Trophoblast cell (in vitro differentiated cells and primary cell): Measurements from ENCODE around the gene ENDOG.

Experiments
- DNase-seq, 2 donors: peaks; one replicate each; pipeline ENCODE4 v3.0.0-alpha.2; 2016
- H2AFZ ChIP-seq: 2 replicates; pipeline ENCODE4 v1.6.1; 2013; ENCODE audit warnings: low read length, moderate library complexity, mild to moderate bottlenecking; ENCODE audit not compliant: insufficient read depth, poor library complexity
- H2AK5ac ChIP-seq: 2 replicates; pipeline ENCODE4 v1.6.1; 2013; ENCODE audit warnings: mild to moderate bottlenecking, low read length
- H2BK120ac ChIP-seq: 2 replicates; pipeline ENCODE4 v1.6.1; 2013; ENCODE audit warnings: low read length, mild to moderate bottlenecking, moderate library complexity; ENCODE audit not compliant: insufficient read depth, poor library complexity
- H2BK12ac ChIP-seq: 2 replicates; pipeline ENCODE4 v1.6.1; 2013; ENCODE audit warnings: mild to moderate bottlenecking, low read length, moderate library complexity
- H2BK5ac ChIP-seq: 2 replicates; pipeline ENCODE4 v1.6.1; 2013; ENCODE audit warnings: low read length, low read depth, moderate library complexity, mild to moderate bottlenecking; ENCODE audit not compliant: poor library complexity
- H3K14ac ChIP-seq: 2 replicates; pipeline ENCODE4 v1.6.1; 2013; ENCODE audit warnings: mild to moderate bottlenecking, low read length
- H3K18ac ChIP-seq: 2 replicates; pipeline ENCODE4 v1.6.1; 2013; ENCODE audit warnings: mild to moderate bottlenecking, low read length
- H3K23ac ChIP-seq: 2 replicates; pipeline ENCODE4 v1.6.1; 2013; ENCODE audit warnings: low read length
- H3K27ac ChIP-seq: 2 replicates; pipeline ENCODE4 v1.5.1; 2013; ENCODE audit warnings: low read depth, mild to moderate bottlenecking, inconsistent platforms, low read length, moderate library complexity
- H3K27me3 ChIP-seq: 2 replicates; pipeline ENCODE4 v1.6.1; 2013; ENCODE audit warnings: inconsistent platforms, mild to moderate bottlenecking, low read length, moderate library complexity; ENCODE audit not compliant: insufficient read depth
- H3K36me3 ChIP-seq, 2 experiments: 1 replicate in 1 of 2; 2 replicates in 1 of 2; pipeline ENCODE4 v1.6.1; 2013; ENCODE audit warnings: low read length in 2 of 2, mild to moderate bottlenecking in 2 of 2, moderate library complexity in 1 of 2; ENCODE audit not compliant: insufficient read depth in 2 of 2, control insufficient read depth in 1 of 2
- H3K4ac ChIP-seq: 2 replicates; pipeline ENCODE4 v1.6.1; 2013; ENCODE audit warnings: low read depth, mild to moderate bottlenecking, low read length, moderate library complexity
- H3K4me1 ChIP-seq, 2 experiments: 1 replicate in 1 of 2; 2 replicates in 1 of 2; pipeline ENCODE4 v1.6.1; 2013; ENCODE audit warnings: low read length in 2 of 2, mild to moderate bottlenecking in 2 of 2, moderate library complexity in 1 of 2; ENCODE audit not compliant: insufficient read depth in 2 of 2, control insufficient read depth in 1 of 2
- H3K4me2 ChIP-seq: 2 replicates; pipeline ENCODE4 v1.6.1; 2013; ENCODE audit warnings: inconsistent platforms, mild to moderate bottlenecking, low read length, moderate library complexity
- H3K4me3 ChIP-seq: 2 replicates; pipeline ENCODE4 v1.5.1; 2013; ENCODE audit warnings: mild to moderate bottlenecking, low read depth, low read length, inconsistent platforms
- H3K79me1 ChIP-seq: one replicate; pipeline ENCODE4 v1.6.1; 2013; ENCODE audit warnings: low read length
- H3K79me2 ChIP-seq: 2 replicates; pipeline ENCODE4 v1.6.1; 2013; ENCODE audit warnings: low read length, mild to moderate bottlenecking; ENCODE audit not compliant: control insufficient read depth, insufficient read depth, poor library complexity
- H3K9ac ChIP-seq: 2 replicates; pipeline ENCODE4 v1.6.1; 2013; ENCODE audit warnings: mild to moderate bottlenecking, low read length
- H3K9me3 ChIP-seq: 2 replicates; pipeline ENCODE4 v1.6.1; 2013; ENCODE audit warnings: low read depth, mild to moderate bottlenecking, control low read depth, inconsistent platforms, low read length; ENCODE audit not compliant: insufficient read depth
- H4K12ac ChIP-seq: 2 replicates; pipeline ENCODE4 v1.6.1; 2013; ENCODE audit warnings: low read depth, mild to moderate bottlenecking, low read length, moderate library complexity
- H4K8ac ChIP-seq: 2 replicates; pipeline ENCODE4 v1.6.1; 2013; ENCODE audit warnings: low read depth, mild to moderate bottlenecking, low read length, moderate library complexity
- H4K91ac ChIP-seq: one replicate; pipeline ENCODE4 v1.6.1; 2013; ENCODE audit warnings: low read depth, mild to moderate bottlenecking, low read length, moderate library complexity
- WGBS: extraction: QIAGEN DNeasy Blood & Tissue Kit; methylation state at CpG from one replicate; pipeline ENCODE4 v1.1.7; 2013; ENCODE audit warnings: missing lambda C conversion rate; ENCODE audit not compliant: insufficient read length, insufficient coverage; ENCODE audit errors: extremely low coverage; 5-methylcytosine and 5-hydroxymethylcytosine counted together

The ENDOG gene

DNA sequence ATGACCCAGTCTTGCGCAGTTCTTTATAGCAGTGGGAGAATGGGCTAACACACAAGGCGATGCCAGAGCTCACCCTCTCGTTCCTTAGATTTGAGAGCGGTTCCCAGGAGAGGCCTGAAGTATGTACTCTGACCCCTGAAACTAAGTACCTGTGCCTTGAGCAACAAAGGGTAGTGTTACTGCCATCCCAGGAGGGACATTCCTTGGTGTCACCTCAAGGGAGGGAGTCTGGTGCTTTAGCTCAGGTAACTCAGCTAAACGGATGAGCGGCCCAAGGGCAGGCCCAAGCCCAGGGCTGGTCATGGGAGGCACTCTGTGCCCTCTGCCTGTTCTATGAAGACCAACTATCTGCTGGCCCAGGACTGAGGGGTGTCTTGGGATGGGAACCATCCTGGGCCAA is 43.2 kb downstream of the ENDOG start:
- Histone ChIP-seq H3K9ac (no peak overlapping the region), H3K36me3 (no peaks in the 10 kb centered on the region), H3K18ac (peak overlapping the region; percentile 42), H2BK120ac (peak overlapping the region; percentile 18), H4K91ac (peak overlapping the region; percentile 20), H3K79me2 (peaks cover 3% of the 10 kb centered on the region), H3K27me3 (no peaks in the 10 kb centered on the region), H2BK12ac (peak overlapping the region; percentile 72), H3K4ac (no peak overlapping the region), H2AK5ac (peak overlapping the region; percentile 27), H3K27ac (no peak overlapping the region), H3K4me1 (peaks cover 13 to 18% of the 10 kb centered on the region in 2 experiments), H2BK5ac (no peak overlapping the region), H3K9me3 (no peaks in the 10 kb centered on the region), H3K14ac (peak overlapping the region; percentile 13), H2AFZ (no peak overlapping the region), H4K8ac (no peak overlapping the region), H3K4me3 (no peak overlapping the region), H3K23ac (no peak overlapping the region), H3K79me1 (peaks cover 4% of the 10 kb centered on the region), H3K4me2 (no peak overlapping the region), H4K12ac (no peak overlapping the region)
- DNase-seq, result no peak
- WGBS, result no CpG with 5 or more reads among the region's 6 CpGs

DNA sequence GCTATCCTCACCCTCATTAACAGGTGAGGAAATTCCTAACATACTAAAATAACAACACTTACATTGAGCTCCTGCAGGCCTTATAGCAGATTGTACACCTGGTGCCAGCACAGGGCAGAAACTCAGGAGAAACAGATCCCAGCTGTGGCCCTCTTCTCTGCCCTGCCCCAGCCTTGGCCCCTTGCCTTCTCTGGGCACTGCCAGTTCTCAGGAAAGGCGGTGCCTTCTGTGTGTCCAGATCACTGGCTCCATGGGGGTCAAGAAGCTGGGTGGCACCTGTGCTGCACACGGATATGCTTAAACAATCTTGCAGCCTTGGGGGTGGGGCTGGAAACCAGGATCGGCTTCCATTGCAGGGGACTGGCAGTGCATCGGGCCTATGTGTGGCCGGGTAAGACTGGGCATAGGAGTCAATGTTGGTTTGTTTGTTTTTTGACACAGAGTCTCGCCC is 44.1 kb downstream of the ENDOG start:
- no peak overlapping the region for H2BK5ac ChIP-seq
- peaks cover 3% of the 10 kb centered on the region for H3K79me2 ChIP-seq
- H3K79me1 ChIP-seq, result peaks cover 4% of the 10 kb centered on the region
- H3K4me3 ChIP-seq, result no peak overlapping the region
- WGBS, result no CpG with 5 or more reads among the region's 6 CpGs
- H3K4me1 ChIP-seq, result peaks cover 13 to 18% of the 10 kb centered on the region in 2 experiments
- H3K9me3 ChIP-seq, result no peaks in the 10 kb centered on the region
- H4K12ac ChIP-seq, result no peak overlapping the region
- H4K91ac ChIP-seq, result no peak overlapping the region
- no peak overlapping the region for H3K23ac ChIP-seq
- H3K4me2 ChIP-seq, result no peak overlapping the region
- no peak overlapping the region for H2BK120ac ChIP-seq
- no peak overlapping the region for H2AFZ ChIP-seq
- no peak overlapping the region for H4K8ac ChIP-seq
- DNase-seq, result peak; percentile 58 to 74
- H3K27me3 ChIP-seq, result no peaks in the 10 kb centered on the region
- peak overlapping the region; percentile 64 for H2AK5ac ChIP-seq
- no peak overlapping the region for H3K9ac ChIP-seq
- H3K18ac ChIP-seq, result no peak overlapping the region
- no peak overlapping the region for H2BK12ac ChIP-seq
- no peak overlapping the region for H3K14ac ChIP-seq
- no peak overlapping the region for H3K4ac ChIP-seq
- H3K27ac ChIP-seq, result no peak overlapping the region
- no peaks in the 10 kb centered on the region for H3K36me3 ChIP-seq

DNA sequence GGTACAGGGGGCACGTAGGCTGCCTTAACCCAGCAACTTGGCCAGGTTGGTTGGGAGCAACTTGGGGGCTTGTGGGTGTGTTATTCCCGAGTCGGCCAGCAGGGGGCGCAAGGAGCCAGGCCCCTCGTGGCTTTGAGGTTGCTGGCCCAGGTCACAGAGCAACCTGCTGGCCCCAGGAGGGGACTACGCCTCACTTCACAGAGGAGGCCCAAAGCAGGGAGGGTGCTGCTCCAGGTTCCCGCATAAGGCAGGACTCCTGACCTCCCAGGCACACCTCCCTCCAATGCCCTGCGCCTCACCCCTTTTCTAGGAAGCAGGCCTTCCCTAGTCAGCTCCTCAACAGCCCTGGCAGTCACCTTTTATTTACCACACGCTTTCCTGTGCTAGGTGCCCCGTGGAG is 45.3 kb downstream of the ENDOG start:
- H3K14ac ChIP-seq, result peak overlapping the region; percentile 7
- WGBS, result no CpG with 5 or more reads among the region's 10 CpGs

DNA sequence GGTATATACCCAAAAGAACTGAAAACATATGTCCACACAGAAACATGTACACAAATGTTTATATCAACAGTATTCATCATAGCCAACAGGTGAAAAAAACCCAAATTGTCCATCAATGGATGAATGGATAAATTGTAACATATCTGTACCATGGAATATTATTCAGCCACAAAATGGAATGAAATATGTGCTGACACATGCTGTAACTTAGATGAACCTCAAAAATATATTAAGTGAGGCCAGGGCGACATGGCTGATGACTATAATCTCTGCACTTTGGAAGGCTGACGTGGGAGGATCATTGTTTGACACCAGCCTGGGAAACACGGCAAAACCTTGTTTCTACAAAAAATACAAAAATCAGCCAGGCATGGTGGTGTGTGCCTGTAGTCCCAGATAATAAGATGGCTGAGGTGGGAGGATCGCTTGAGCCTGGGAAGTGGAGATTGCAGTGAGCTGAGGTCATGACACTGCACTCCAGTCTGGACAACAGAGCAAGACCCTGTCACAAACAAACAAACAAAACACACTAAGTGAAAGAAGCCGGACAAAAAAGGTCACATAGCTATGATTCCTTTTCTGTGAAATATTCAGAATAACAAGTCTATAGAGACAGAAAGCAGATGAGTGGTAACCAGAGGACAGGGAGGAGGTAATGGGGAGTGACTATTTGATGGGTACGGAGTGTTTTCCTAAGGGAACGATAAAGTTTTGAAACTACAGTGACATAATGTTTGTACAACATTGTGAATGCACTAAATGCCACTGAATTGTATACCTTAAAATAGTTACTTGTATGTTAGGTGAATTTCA is 52.0 kb downstream of the ENDOG start:
- Histone ChIP-seq H3K4me3 (no peak overlapping the region), H3K9ac (no peak overlapping the region), H2BK5ac (peak overlapping the region; percentile 44), H3K9me3 (no peaks in the 10 kb centered on the region), H3K36me3 (peaks cover 1 to 2% of the 10 kb centered on the region in 2 experiments), H3K27me3 (no peaks in the 10 kb centered on the region), H4K8ac (peak overlapping the region; percentile 33), H3K23ac (no peak overlapping the region), H4K12ac (no peak overlapping the region), H3K79me1 (no peaks in the 10 kb centered on the region), H4K91ac (no peak overlapping the region), H2BK12ac (no peak overlapping the region), H3K4ac (no peak overlapping the region), H3K4me1 (peaks cover 0 to 6% of the 10 kb centered on the region in 2 experiments), H3K14ac (no peak overlapping the region), H3K4me2 (no peak overlapping the region), H3K18ac (no peak overlapping the region), H3K79me2 (no peaks in the 10 kb centered on the region), H3K27ac (no peak overlapping the region), H2AK5ac (no peak overlapping the region), H2BK120ac (peak overlapping the region; percentile 24), H2AFZ (no peak overlapping the region)
- WGBS, result no CpG with 5 or more reads among the region's 7 CpGs
- DNase-seq, result peak; percentile 71 to 93

More for the DNA sequence above, 45.3 kb downstream of the ENDOG start:
- peak; percentile 84 to 93 for DNase-seq
- Histone ChIP-seq H3K4me2 (no peak overlapping the region), H3K9me3 (no peaks in the 10 kb centered on the region), H3K18ac (no peak overlapping the region), H2BK120ac (no peak overlapping the region), H4K8ac (no peak overlapping the region), H3K27me3 (no peaks in the 10 kb centered on the region), H3K4me1 (peaks cover 13 to 18% of the 10 kb centered on the region in 2 experiments), H2AFZ (no peak overlapping the region), H3K79me1 (peaks cover 4% of the 10 kb centered on the region), H3K79me2 (peaks cover 3% of the 10 kb centered on the region), H3K36me3 (no peaks in the 10 kb centered on the region), H3K27ac (no peak overlapping the region), H2BK12ac (no peak overlapping the region), H4K91ac (no peak overlapping the region), H3K23ac (no peak overlapping the region), H3K4me3 (no peak overlapping the region), H2AK5ac (no peak overlapping the region), H2BK5ac (no peak overlapping the region), H4K12ac (no peak overlapping the region), H3K4ac (no peak overlapping the region), H3K9ac (no peak overlapping the region)
